ENCODE measurements around the gene TGFBR3L.
"Not testable (repeated sequence)": the region's sequence is repeated elsewhere in the genome, so short reads cannot be mapped to it uniquely, and the experiment has no call there.

TGFBR3L gene

GRCh38 chr19:7879111-7879807 lies 35.4 kb upstream of the TGFBR3L start:
- no peak for DNase-seq (ENCODE audit: low read depth in 1 of 2, low spot score in 1 of 2)

GRCh38 chr19:7879836-7880235 lies 34.8 kb upstream of the TGFBR3L start:
- DNase-seq (ENCODE audit: low read depth in 1 of 2, low spot score in 1 of 2): no peak

GRCh38 chr19:7881910-7882309 lies 32.7 kb upstream of the TGFBR3L start:
- DNase-seq (ENCODE audit: low read depth in 1 of 2, low spot score in 1 of 2): no peak

- no peak for DNase-seq (ENCODE audit: low read depth in 1 of 2, low spot score in 1 of 2)
Measured at GRCh38 chr19:7883105-7883504, 31.5 kb upstream of the TGFBR3L start.

GRCh38 chr19:7883796-7884570 lies 30.6 kb upstream of the TGFBR3L start:
- DNase-seq (ENCODE audit: low read depth in 1 of 2, low spot score in 1 of 2): no peak

GRCh38 chr19:7885818-7886217 lies 28.8 kb upstream of the TGFBR3L start:
- no peak for DNase-seq (ENCODE audit: low read depth in 1 of 2, low spot score in 1 of 2)

GRCh38 chr19:7887408-7888144 lies 27.1 kb upstream of the TGFBR3L start:
- DNase-seq (ENCODE audit: low read depth in 1 of 2, low spot score in 1 of 2): no peak

GRCh38 chr19:7888145-7888825 lies 26.3 kb upstream of the TGFBR3L start, which contains the start of gene LRRC8E:
Gene LRRC8E (plus strand): TSS chr19:7888510. CDS start chr19:7895604, 7,094 bp downstream.
- no peak for DNase-seq (ENCODE audit: low read depth in 1 of 2, low spot score in 1 of 2)

- DNase-seq (ENCODE audit: low read depth in 1 of 2, low spot score in 1 of 2): no peak
Measured at GRCh38 chr19:7888826-7889217, 25.8 kb upstream of the TGFBR3L start.

- not testable (repeated sequence) for DNase-seq (ENCODE audit: low read depth in 1 of 2, low spot score in 1 of 2)
Measured at GRCh38 chr19:7893362-7894101, 21.1 kb upstream of the TGFBR3L start.

GRCh38 chr19:7894612-7895309 lies 19.9 kb upstream of the TGFBR3L start:
- no peak for DNase-seq (ENCODE audit: low read depth in 1 of 2, low spot score in 1 of 2)

- no peak for DNase-seq (ENCODE audit: low read depth in 1 of 2, low spot score in 1 of 2)
Measured at GRCh38 chr19:7895565-7895964, 19.1 kb upstream of the TGFBR3L start.

GRCh38 chr19:7897292-7897691 lies 17.3 kb upstream of the TGFBR3L start:
- no peak for DNase-seq (ENCODE audit: low read depth in 1 of 2, low spot score in 1 of 2)

- DNase-seq (ENCODE audit: low read depth in 1 of 2, low spot score in 1 of 2): no peak
Measured at GRCh38 chr19:7898967-7899366, 15.7 kb upstream of the TGFBR3L start.

- DNase-seq (ENCODE audit: low read depth in 1 of 2, low spot score in 1 of 2): no peak
Measured at GRCh38 chr19:7899751-7900378, 14.8 kb upstream of the TGFBR3L start.

GRCh38 chr19:7900401-7900870 lies 14.2 kb upstream of the TGFBR3L start:
- no peak for DNase-seq (ENCODE audit: low read depth in 1 of 2, low spot score in 1 of 2)

GRCh38 chr19:7900931-7901330 lies 13.7 kb upstream of the TGFBR3L start:
- DNase-seq (ENCODE audit: low read depth in 1 of 2, low spot score in 1 of 2): no peak

- DNase-seq (ENCODE audit: low read depth in 1 of 2, low spot score in 1 of 2): no peak
Measured at GRCh38 chr19:7901337-7901736, 13.3 kb upstream of the TGFBR3L start.

GRCh38 chr19:7902796-7903243 lies 11.8 kb upstream of the TGFBR3L start:
- DNase-seq (ENCODE audit: low read depth in 1 of 2, low spot score in 1 of 2): no peak
